ENCODE measurements around the gene IL32.

GRCh38 chr16:3115561-3115960 is 50.1 kb downstream of the IL32 start:
- TF ChIP-seq POLR2AphosphoS5 (IDR thresholded peaks at IDR 0.05) (no peak), RAD21 (conservative IDR thresholded peaks at IDR 0.05) (no peak), EZH2 (IDR thresholded peaks at IDR 0.05; ENCODE audit: borderline replicate concordance, insufficient read depth, low read length, poor library complexity, severe bottlenecking) (no peak)
- TF ChIP-seq, protein P1, sequence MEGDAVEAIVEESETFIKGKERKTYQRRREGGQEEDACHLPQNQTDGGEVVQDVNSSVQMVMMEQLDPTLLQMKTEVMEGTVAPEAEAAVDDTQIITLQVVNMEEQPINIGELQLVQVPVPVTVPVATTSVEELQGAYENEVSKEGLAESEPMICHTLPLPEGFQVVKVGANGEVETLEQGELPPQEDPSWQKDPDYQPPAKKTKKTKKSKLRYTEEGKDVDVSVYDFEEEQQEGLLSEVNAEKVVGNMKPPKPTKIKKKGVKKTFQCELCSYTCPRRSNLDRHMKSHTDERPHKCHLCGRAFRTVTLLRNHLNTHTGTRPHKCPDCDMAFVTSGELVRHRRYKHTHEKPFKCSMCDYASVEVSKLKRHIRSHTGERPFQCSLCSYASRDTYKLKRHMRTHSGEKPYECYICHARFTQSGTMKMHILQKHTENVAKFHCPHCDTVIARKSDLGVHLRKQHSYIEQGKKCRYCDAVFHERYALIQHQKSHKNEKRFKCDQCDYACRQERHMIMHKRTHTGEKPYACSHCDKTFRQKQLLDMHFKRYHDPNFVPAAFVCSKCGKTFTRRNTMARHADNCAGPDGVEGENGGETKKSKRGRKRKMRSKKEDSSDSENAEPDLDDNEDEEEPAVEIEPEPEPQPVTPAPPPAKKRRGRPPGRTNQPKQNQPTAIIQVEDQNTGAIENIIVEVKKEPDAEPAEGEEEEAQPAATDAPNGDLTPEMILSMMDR (IDR thresholded peaks at IDR 0.05; ENCODE audit: poor library complexity, severe bottlenecking), result no peak
- TF ChIP-seq, protein P2, sequence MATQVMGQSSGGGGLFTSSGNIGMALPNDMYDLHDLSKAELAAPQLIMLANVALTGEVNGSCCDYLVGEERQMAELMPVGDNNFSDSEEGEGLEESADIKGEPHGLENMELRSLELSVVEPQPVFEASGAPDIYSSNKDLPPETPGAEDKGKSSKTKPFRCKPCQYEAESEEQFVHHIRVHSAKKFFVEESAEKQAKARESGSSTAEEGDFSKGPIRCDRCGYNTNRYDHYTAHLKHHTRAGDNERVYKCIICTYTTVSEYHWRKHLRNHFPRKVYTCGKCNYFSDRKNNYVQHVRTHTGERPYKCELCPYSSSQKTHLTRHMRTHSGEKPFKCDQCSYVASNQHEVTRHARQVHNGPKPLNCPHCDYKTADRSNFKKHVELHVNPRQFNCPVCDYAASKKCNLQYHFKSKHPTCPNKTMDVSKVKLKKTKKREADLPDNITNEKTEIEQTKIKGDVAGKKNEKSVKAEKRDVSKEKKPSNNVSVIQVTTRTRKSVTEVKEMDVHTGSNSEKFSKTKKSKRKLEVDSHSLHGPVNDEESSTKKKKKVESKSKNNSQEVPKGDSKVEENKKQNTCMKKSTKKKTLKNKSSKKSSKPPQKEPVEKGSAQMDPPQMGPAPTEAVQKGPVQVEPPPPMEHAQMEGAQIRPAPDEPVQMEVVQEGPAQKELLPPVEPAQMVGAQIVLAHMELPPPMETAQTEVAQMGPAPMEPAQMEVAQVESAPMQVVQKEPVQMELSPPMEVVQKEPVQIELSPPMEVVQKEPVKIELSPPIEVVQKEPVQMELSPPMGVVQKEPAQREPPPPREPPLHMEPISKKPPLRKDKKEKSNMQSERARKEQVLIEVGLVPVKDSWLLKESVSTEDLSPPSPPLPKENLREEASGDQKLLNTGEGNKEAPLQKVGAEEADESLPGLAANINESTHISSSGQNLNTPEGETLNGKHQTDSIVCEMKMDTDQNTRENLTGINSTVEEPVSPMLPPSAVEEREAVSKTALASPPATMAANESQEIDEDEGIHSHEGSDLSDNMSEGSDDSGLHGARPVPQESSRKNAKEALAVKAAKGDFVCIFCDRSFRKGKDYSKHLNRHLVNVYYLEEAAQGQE (IDR thresholded peaks at IDR 0.05; ENCODE audit: borderline replicate concordance), result no peak
